Activated CD4-positive, alpha-beta T cell treated with anti-CD3 and anti-CD28 coated beads for 4 hours (primary cell): ENCODE data around the gene NAT10.

Experiments used
- DNase-seq, 2 donors: peaks; one replicate each; pipeline ENCODE4 v3.0.0-alpha.2; 2020

Gene NAT10

GRCh38 chr11:34150494-34151151, 45.2 kb downstream of the NAT10 start:
- DNase-seq: no peak

- no peak for DNase-seq
These were observed 45.7 kb downstream of the NAT10 start for GRCh38 chr11:34151166-34151565.

GRCh38 chr11:34151916-34152845, 46.8 kb downstream of the NAT10 start:
- no peak for DNase-seq

GRCh38 chr11:34154059-34154875, 48.8 kb downstream of the NAT10 start:
- no peak for DNase-seq

- DNase-seq: no peak
These were observed 49.8 kb downstream of the NAT10 start for GRCh38 chr11:34155057-34155756.

- no peak for DNase-seq
These were observed 50.3 kb downstream of the NAT10 start for GRCh38 chr11:34155757-34156062.

GRCh38 chr11:34157163-34157562, 51.7 kb downstream of the NAT10 start:
- DNase-seq: no peak

GRCh38 chr11:34158661-34159060, 53.2 kb downstream of the NAT10 start:
- DNase-seq: no peak

- DNase-seq: no peak
These were observed 54.8 kb downstream of the NAT10 start for GRCh38 chr11:34160049-34160721.

GRCh38 chr11:34160791-34161190, 55.4 kb downstream of the NAT10 start:
- no peak for DNase-seq

GRCh38 chr11:34161361-34161760, 55.9 kb downstream of the NAT10 start:
- DNase-seq: no peak

- DNase-seq: peak; percentile 22 to 26
These were observed 56.5 kb downstream of the NAT10 start for GRCh38 chr11:34161812-34162492.

- DNase-seq: no peak
These were observed 57.0 kb downstream of the NAT10 start for GRCh38 chr11:34162493-34162820.

GRCh38 chr11:34162856-34163255, 57.4 kb downstream of the NAT10 start:
- no peak for DNase-seq

GRCh38 chr11:34165121-34165520, 59.7 kb downstream of the NAT10 start:
- DNase-seq: no peak

- no peak for DNase-seq
These were observed 60.5 kb downstream of the NAT10 start for GRCh38 chr11:34165786-34166555.

- no peak for DNase-seq
These were observed 61.6 kb downstream of the NAT10 start for GRCh38 chr11:34166806-34167740.

- DNase-seq: no peak
These were observed 62.5 kb downstream of the NAT10 start for GRCh38 chr11:34167961-34168360.

- no peak for DNase-seq
These were observed 63.4 kb downstream of the NAT10 start for GRCh38 chr11:34168642-34169420.
